Mesendoderm (in vitro differentiated cells): ENCODE data around the gene ARL3.

Experiments used
- DNase-seq: peaks from one replicate; pipeline ENCODE4 v3.0.0; 2013
- H2AK5ac ChIP-seq: 2 replicates; pipeline ENCODE4 v1.6.1; 2013; ENCODE audit warnings: low read length, inconsistent platforms
- H2BK120ac ChIP-seq: 2 replicates; pipeline ENCODE4 v1.6.1; 2013; ENCODE audit warnings: low read depth, mild to moderate bottlenecking, low read length, moderate library complexity, mixed read lengths
- H2BK15ac ChIP-seq: replicated peaks from 2 replicates; pipeline ENCODE4 v1.6.1; 2013; ENCODE audit warnings: low read depth, mild to moderate bottlenecking, moderate library complexity
- H2BK5ac ChIP-seq: 2 replicates; pipeline ENCODE4 v1.6.1; 2013; ENCODE audit warnings: low read length, inconsistent platforms
- H3K18ac ChIP-seq: 2 replicates; pipeline ENCODE4 v1.6.1; 2013; ENCODE audit warnings: mild to moderate bottlenecking, low read length, mixed read lengths
- H3K23ac ChIP-seq: one replicate; pipeline ENCODE4 v1.6.1; 2013; ENCODE audit warnings: low read length
- H3K27ac ChIP-seq: 2 replicates; pipeline ENCODE4 v1.5.1; 2013; ENCODE audit warnings: low read depth, mild to moderate bottlenecking, inconsistent platforms, low read length, moderate library complexity
- H3K27me3 ChIP-seq: 2 replicates; pipeline ENCODE4 v1.6.1; 2013; ENCODE audit warnings: low read length, control low read depth, mild to moderate bottlenecking, inconsistent platforms; ENCODE audit not compliant: insufficient read depth, poor library complexity
- H3K36me3 ChIP-seq: 2 replicates; pipeline ENCODE4 v1.6.1; 2013; ENCODE audit warnings: low read length, inconsistent platforms; ENCODE audit not compliant: control insufficient read depth, insufficient read depth
- H3K4ac ChIP-seq: one replicate; pipeline ENCODE4 v1.6.1; 2013; ENCODE audit warnings: low read depth, mild to moderate bottlenecking, low read length, moderate library complexity
- H3K4me1 ChIP-seq: 2 replicates; pipeline ENCODE4 v1.6.1; 2013; ENCODE audit warnings: low read depth, low read length, inconsistent platforms; ENCODE audit not compliant: control insufficient read depth
- H3K4me2 ChIP-seq: 2 replicates; pipeline ENCODE4 v1.6.1; 2013; ENCODE audit warnings: low read length
- H3K4me3 ChIP-seq: 2 replicates; pipeline ENCODE4 v1.5.1; 2013; ENCODE audit warnings: mild to moderate bottlenecking, low read length
- H3K56ac ChIP-seq: one replicate; pipeline ENCODE4 v1.6.1; 2013; ENCODE audit warnings: low read length
- H3K79me1 ChIP-seq: 2 replicates; pipeline ENCODE4 v1.6.1; 2013; ENCODE audit warnings: low read length, inconsistent platforms
- H3K79me2 ChIP-seq: 2 replicates; pipeline ENCODE4 v1.6.1; 2013; ENCODE audit warnings: mild to moderate bottlenecking, low read length; ENCODE audit not compliant: control insufficient read depth, insufficient read depth
- H3K9ac ChIP-seq: 2 replicates; pipeline ENCODE4 v1.6.1; 2013; ENCODE audit warnings: low read length, inconsistent platforms
- H4K5ac ChIP-seq: one replicate; pipeline ENCODE4 v1.6.1; 2013; ENCODE audit warnings: low read length
- H4K8ac ChIP-seq: one replicate; pipeline ENCODE4 v1.6.1; 2013; ENCODE audit warnings: low read depth, mild to moderate bottlenecking, control low read depth, low read length, moderate library complexity
- WGBS: extraction: QIAGEN DNeasy Blood & Tissue Kit; methylation state at CpG from one replicate; pipeline ENCODE4 v1.1.7; 2013; ENCODE audit warnings: low lambda C conversion rate, missing lambda C conversion rate; ENCODE audit not compliant: insufficient coverage; ENCODE audit errors: extremely low coverage; 5-methylcytosine and 5-hydroxymethylcytosine counted together

Gene ARL3

DNA sequence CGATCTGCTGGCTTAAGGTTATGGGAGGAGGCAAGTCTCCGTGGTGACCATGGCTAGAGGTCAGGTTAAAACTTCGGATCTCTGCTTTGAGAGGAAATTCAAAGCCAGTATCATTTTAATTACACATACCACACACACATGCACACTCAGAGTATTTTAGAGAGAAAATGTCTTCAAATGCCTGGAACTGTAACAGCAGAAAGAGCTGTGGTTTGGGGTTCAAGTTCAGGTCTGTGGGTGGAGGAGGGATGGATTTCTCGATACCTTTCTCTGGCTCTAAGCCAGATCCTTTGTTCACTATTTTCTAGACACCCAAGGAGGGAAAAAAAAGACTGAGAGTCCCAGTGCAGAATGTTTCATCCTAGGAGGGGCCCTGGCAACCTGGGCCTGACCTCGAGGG, 32.5 kb downstream of the ARL3 start:
- Histone ChIP-seq H3K27ac (no peak overlapping the region), H3K79me2 (no peaks in the 10 kb centered on the region)
- WGBS, result no CpG with 5 or more reads among the region's 5 CpGs

GRCh38 chr10:102679596-102679995, 34.6 kb downstream of the ARL3 start:
- no peak overlapping the region for H2BK120ac ChIP-seq
- no peak overlapping the region for H3K27ac ChIP-seq
- H3K4ac ChIP-seq, result no peak overlapping the region
- no peak overlapping the region for H3K4me2 ChIP-seq
- no peaks in the 10 kb centered on the region for H3K27me3 ChIP-seq
- H2BK5ac ChIP-seq, result no peak overlapping the region
- no CpG with 5 or more reads among the region's 4 CpGs for WGBS
- no peak overlapping the region for H3K9ac ChIP-seq
- H3K4me1 ChIP-seq, result peaks cover 10% of the 10 kb centered on the region
- H3K4me3 ChIP-seq, result no peak overlapping the region
- H2AK5ac ChIP-seq, result no peak overlapping the region
- H2BK15ac ChIP-seq, result no peak overlapping the region
- no peak overlapping the region for H3K23ac ChIP-seq
- no peak for DNase-seq
- H3K18ac ChIP-seq, result no peak overlapping the region
- H3K79me2 ChIP-seq, result no peaks in the 10 kb centered on the region
- no peaks in the 10 kb centered on the region for H3K79me1 ChIP-seq
- no peaks in the 10 kb centered on the region for H3K36me3 ChIP-seq
- H4K8ac ChIP-seq, result no peak overlapping the region
- no peak overlapping the region for H4K5ac ChIP-seq
- H3K56ac ChIP-seq, result no peak overlapping the region

More for the DNA sequence above, 32.5 kb downstream of the ARL3 start:
- Histone ChIP-seq H3K23ac (no peak overlapping the region), H3K27me3 (no peaks in the 10 kb centered on the region), H3K9ac (no peak overlapping the region), H2AK5ac (no peak overlapping the region), H3K4ac (no peak overlapping the region), H3K56ac (no peak overlapping the region), H2BK5ac (no peak overlapping the region), H4K8ac (no peak overlapping the region), H3K4me3 (no peak overlapping the region), H3K18ac (no peak overlapping the region), H2BK120ac (no peak overlapping the region), H4K5ac (no peak overlapping the region), H2BK15ac (no peak overlapping the region), H3K36me3 (no peaks in the 10 kb centered on the region), H3K79me1 (no peaks in the 10 kb centered on the region), H3K4me1 (peaks cover 3% of the 10 kb centered on the region), H3K4me2 (no peak overlapping the region)
- no peak for DNase-seq

GRCh38 chr10:102678842-102679289, 35.3 kb downstream of the ARL3 start:
- no peak overlapping the region for H3K18ac ChIP-seq
- H3K27me3 ChIP-seq, result no peaks in the 10 kb centered on the region
- no peak overlapping the region for H2BK15ac ChIP-seq
- no peak overlapping the region for H2AK5ac ChIP-seq
- H3K56ac ChIP-seq, result peak overlapping the region; percentile 11
- no peak overlapping the region for H4K8ac ChIP-seq
- H2BK5ac ChIP-seq, result no peak overlapping the region
- peak; percentile 82 for DNase-seq
- no peak overlapping the region for H3K4me3 ChIP-seq
- no peak overlapping the region for H2BK120ac ChIP-seq
- no peak overlapping the region for H4K5ac ChIP-seq
- WGBS, result no CpG with 5 or more reads among the region's 9 CpGs
- no peak overlapping the region for H3K4ac ChIP-seq
- H3K9ac ChIP-seq, result peak overlapping the region; percentile 10
- no peak overlapping the region for H3K23ac ChIP-seq
- H3K79me2 ChIP-seq, result no peaks in the 10 kb centered on the region
- H3K27ac ChIP-seq, result no peak overlapping the region
- peak overlapping the region; percentile 6 for H3K4me2 ChIP-seq
- H3K79me1 ChIP-seq, result no peaks in the 10 kb centered on the region
- no peaks in the 10 kb centered on the region for H3K36me3 ChIP-seq
- H3K4me1 ChIP-seq, result peaks cover 15% of the 10 kb centered on the region

DNA sequence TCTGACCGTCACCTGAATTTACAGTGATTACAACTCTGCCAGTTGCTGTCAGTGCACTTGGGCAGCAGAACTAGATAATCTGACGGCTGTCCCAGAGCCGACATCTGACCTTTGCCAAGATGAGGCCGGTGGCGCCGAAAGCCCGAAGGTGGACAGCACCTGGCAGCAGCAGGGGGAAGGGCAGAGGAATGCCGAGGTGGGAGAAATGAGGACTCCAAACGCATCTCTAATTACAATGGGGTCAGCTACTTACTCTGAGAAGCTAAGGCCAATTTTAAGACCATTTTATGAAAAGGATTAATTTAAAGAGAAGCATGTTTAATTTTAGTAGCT, 36.2 kb downstream of the ARL3 start:
- peak overlapping the region; percentile 35 for H3K56ac ChIP-seq
- H2BK5ac ChIP-seq, result no peak overlapping the region
- H3K4ac ChIP-seq, result no peak overlapping the region
- no peak overlapping the region for H3K4me3 ChIP-seq
- no peak overlapping the region for H3K9ac ChIP-seq
- H3K4me2 ChIP-seq, result no peak overlapping the region
- no peak overlapping the region for H3K27ac ChIP-seq
- no peak overlapping the region for H2AK5ac ChIP-seq
- no peak overlapping the region for H3K18ac ChIP-seq
- H4K5ac ChIP-seq, result no peak overlapping the region
- H3K79me1 ChIP-seq, result no peaks in the 10 kb centered on the region
- H3K36me3 ChIP-seq, result no peaks in the 10 kb centered on the region
- H3K79me2 ChIP-seq, result no peaks in the 10 kb centered on the region
- no peak overlapping the region for H2BK120ac ChIP-seq
- no peak for DNase-seq
- peaks cover 16% of the 10 kb centered on the region for H3K4me1 ChIP-seq
- no peak overlapping the region for H2BK15ac ChIP-seq
- WGBS, result no CpG with 5 or more reads among the region's 9 CpGs
- H3K27me3 ChIP-seq, result no peaks in the 10 kb centered on the region
- H4K8ac ChIP-seq, result no peak overlapping the region
- no peak overlapping the region for H3K23ac ChIP-seq

- H3K9ac ChIP-seq, result no peak overlapping the region
- no peaks in the 10 kb centered on the region for H3K36me3 ChIP-seq
- DNase-seq, result no peak
- H3K79me1 ChIP-seq, result no peaks in the 10 kb centered on the region
- H3K4me1 ChIP-seq, result peaks cover 16% of the 10 kb centered on the region
- H2AK5ac ChIP-seq, result no peak overlapping the region
- no CpG with 5 or more reads among the region's 9 CpGs for WGBS
- no peak overlapping the region for H2BK15ac ChIP-seq
- H3K79me2 ChIP-seq, result no peaks in the 10 kb centered on the region
- H4K8ac ChIP-seq, result no peak overlapping the region
- H2BK5ac ChIP-seq, result no peak overlapping the region
- no peaks in the 10 kb centered on the region for H3K27me3 ChIP-seq
- H3K4ac ChIP-seq, result no peak overlapping the region
- no peak overlapping the region for H4K5ac ChIP-seq
- H3K56ac ChIP-seq, result peak overlapping the region; percentile 45
- H3K4me3 ChIP-seq, result no peak overlapping the region
- H3K18ac ChIP-seq, result no peak overlapping the region
- no peak overlapping the region for H3K23ac ChIP-seq
- H2BK120ac ChIP-seq, result no peak overlapping the region
- H3K27ac ChIP-seq, result no peak overlapping the region
- no peak overlapping the region for H3K4me2 ChIP-seq
Observed at GRCh38 chr10:102677331-102678067, 36.7 kb downstream of the ARL3 start.
